HG03520 (cell line): Measurements from ENCODE around the gene C9orf43.

Experiments
- ATAC-seq: cut with Tn5 transposase; IDR thresholded peaks from one replicate; pipeline ENCODE4 v1.9.1; 2021; ENCODE audit warnings: mild to moderate bottlenecking, moderate library complexity; ENCODE audit not compliant: unreplicated experiment

C9orf43 gene

DNA sequence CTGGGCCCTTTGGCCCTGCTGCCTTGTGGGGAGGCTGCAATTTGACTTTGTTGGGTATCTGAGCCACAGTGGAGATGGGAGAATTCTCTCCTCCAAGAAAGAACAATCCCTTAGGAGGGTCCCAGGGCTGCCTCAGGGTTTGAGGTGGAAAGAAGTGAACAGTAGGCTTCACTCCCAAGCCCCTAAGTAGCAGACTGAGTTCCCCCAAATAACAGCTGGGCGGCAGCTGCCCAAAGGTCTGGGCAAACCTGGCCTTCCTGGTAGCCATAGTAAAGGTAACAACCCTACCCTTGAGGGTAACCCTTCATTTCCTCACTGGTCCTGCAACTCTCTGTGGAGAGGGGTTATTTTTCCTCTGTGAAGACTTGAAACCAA, 53.7 kb downstream of the C9orf43 start:
- no peak for ATAC-seq

DNA sequence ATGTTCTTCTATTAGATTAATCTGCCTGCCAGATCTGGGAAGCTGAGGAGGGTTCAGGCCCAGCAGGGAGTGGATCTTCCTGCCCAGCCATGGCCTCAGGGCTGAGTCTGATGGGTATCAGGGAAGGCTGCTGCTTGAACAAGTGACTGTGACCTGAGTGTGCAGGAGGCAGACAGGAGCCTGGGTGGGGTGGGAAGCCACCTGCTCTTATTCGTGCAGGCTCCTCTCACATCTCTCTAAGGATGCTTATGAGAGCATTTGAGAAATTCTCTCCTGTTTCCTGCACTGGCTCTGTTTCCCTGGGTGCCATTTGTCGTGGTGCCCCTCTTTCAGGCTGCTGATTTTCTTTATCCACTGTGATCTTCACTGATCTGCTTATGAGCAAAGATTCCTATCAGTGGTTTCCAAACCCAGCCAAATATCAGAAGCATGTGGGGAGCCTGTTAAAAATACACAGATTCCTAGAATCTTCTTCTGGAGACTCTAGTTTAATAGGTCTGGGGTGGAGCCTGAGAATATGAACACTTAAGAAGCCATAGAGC, 55.1 kb downstream of the C9orf43 start:
- no peak for ATAC-seq

DNA sequence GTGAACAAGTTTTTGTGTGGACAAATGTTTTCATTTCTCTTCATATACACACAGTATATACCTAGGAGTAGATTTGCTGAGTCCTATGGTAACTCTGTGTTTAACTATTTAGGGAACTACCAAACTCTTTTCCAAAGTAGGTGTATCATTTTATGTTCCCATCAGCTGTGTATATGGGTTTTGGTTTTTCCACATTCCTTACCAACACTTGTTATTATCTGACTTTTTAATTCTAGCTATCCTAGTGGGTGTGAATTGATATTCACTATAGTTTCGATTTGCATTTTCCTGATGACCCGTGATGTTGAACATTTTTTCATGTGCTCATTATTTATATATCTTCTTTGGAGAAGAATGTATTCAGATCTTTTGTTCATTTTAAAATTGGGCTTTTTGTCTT, 56.6 kb downstream of the C9orf43 start:
- ATAC-seq, result no peak

DNA sequence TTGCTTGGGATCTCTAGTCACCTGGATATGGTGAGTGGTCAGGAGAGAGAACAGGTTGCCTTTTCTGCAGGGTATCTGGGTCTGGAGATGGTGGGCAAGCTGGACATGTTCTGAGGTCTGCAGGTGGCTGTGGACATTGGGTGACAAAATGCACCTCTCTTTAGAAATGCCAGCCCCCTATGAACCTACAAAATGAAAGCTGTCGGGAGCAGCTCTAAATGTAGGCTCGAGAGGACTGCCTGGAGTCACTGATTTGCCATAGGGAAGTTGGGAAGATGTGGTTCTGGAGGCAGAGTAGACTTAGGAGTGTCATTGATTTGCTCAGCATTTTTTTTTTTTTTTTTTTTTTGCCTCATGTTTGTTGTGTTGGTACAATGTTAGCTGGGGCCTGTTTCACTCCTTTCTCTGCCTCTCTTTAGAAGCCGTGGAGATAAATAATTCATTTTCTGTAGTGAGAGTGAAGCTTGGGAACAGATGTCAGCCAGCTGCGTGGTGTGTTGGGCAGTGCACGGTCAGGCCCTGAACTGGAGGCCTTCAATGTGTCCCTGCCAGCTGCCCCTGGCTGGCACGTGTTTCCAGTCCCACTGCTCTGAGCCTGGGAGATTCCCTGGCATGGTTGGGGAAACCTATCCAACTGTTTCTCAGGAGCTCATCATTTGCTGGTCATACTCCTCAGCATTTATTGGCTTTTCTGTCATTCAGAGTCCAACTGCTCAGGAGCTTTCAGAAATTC, 58.3 kb downstream of the C9orf43 start:
- ATAC-seq, result no peak

DNA sequence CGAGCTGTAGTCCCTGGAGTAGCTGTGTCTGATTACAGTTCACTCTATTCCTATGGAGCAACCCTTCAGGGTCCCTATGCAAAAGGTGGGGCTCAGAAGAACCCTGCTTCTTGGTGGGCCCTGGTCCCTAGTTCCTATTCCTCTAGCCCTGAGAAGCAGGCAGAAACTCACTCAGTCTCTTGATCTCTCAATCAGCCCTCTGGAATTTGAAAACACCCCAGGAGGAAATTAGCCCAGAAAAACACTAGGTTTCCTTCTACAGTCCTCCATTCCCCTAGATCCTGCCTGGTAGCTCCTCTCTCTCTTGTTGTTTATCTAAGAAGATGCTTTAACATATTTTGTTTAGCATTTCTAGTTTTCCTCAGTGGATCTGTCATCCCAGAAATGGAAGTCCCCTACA, 60.6 kb downstream of the C9orf43 start:
- ATAC-seq, result no peak

DNA sequence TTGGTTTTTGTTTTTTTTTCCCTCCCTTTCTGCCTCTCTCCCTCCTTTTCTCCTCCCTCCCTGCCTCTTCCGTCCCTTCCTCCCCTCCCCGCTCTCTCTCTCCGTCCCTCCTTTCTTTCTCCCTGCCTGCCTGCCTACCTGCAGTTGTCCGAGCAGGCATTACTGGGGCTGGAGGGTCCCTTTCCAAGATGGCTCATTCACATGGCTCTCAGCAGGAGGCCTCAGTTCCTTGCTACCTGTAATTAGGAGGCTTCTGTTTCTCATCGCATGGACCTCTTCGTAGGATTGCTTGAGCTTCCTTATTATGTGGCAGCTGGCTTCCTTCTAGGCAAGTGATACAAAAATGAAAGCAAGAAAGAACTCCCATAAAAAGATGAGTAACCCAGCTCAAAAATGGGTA, 61.0 kb downstream of the C9orf43 start:
- no peak for ATAC-seq

DNA sequence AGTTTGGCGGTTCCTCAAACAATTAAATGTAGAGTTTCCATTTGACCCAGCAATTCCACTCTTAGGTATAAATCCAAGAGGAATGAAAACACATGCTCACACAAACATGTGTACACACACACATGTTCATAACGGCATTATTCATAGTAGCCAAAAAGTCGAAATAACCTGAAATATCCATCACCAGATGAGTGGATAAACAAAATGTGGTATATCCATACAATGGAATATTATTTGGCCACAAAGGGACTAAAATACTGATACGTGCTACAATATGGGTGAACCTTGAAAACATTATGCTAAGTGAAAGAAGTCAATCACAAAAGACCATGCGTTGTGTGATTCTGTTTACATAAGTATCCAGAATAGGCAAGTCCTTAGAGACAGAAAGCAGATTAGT, 61.7 kb downstream of the C9orf43 start:
- no peak for ATAC-seq

DNA sequence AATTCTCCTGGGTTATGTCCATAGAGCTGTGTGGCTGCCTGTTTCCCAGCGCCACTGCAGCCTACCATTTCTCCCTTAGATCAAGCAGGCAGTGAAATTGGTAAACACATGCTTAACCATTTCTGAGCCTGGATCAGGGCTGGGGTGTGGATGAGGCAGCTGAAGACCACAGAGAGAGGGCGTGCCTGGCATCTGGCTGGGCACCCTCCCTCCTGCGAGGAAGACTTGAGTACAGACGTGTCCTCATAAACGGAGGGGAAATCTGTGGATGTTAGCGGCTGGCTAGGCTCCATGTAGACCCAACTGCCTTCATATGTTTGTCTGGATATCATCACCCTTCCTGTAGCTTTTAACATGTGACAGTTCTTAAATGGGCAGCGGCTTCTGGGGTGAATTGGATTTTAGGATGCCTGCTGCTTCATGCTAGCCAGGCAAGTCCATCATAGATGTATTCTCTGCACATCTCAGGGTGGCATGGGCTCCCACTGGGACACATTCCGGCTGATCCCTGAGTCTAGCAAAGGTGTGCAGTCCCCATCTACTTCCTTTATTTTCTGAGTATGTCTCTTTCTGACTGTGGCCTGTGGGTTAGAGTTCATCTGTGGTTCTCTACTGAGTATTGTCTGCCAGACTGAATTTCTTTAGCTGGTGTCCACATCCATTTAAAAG, 63.9 kb downstream of the C9orf43 start:
- no peak for ATAC-seq

DNA sequence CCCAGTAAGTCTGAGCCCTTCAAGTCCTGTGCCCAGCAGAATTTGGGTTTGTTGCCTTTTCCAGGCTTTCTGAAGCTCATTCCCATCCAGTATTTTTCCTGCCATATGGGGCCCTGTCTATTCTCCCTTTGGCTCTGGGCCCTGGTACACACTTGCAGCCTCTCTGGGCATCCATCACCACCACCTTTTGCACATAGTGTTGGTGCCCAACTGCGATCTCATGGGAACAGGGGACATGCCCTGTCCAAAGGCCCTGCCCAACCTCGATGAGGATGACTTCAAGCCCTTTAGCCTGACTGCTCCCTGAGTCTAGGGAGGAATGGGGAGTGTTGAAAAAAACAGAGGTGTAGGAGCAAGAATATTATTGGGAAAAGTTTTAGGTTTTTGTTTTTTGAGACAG, 64.5 kb downstream of the C9orf43 start:
- no peak for ATAC-seq

DNA sequence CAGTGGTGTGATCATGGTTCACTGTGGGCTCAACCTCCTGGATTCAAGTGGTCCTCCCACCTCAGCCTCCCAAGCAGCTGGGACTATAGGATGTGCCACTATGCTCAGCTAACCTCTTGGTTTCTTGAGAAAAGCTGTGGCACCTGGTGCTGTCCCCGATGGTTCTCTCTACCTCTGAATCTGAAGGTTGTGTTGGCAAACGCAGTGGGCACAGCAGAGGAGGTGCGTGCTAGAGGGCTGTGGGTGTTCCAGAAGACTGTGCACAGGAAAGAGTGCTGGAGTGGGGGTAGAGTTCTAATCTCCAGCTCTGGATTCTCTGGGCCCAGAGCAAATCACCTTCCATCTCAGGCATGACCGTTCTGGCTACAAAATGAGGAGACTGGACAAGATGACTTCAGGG, 65.4 kb downstream of the C9orf43 start:
- no peak for ATAC-seq

DNA sequence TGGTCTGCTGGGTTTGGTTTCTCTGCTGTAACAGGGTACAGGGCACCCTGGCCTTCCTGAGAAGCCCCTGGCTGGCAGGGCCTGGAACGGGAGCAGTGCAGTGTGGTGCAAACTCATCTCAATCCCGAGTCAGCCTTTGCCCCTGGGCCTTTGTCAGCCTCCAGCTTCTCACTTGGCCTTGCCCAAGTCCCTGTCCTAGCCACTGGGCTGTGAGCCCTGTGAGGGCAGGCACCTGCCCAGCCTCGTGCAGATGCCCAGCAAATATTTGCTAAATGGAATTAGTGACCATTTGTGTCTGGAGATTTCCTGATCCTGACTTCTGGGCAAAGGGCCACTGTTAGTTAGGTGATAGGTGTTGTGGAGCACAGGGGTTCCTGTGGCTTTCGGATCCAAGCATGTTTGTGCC, 66.0 kb downstream of the C9orf43 start:
- ATAC-seq, result no peak

DNA sequence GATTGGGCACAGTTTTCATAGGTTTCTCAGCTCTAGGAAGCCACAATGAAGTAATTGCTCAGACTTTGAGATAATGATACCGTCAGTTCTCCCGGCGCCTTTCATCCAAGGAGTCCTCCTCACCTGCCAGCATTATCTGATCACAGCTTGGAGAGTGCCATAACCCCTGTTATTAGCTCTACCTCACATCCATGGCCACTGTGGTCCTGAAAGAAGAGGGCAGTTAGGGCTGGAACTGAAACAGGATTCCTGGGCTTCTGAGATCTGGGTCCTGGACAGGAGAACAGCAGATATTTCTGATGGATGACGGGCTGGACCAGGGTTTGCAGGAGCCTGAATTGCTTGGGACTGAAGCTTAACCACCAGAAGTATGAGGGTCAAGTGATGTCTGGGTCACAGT, 66.5 kb downstream of the C9orf43 start:
- ATAC-seq, result no peak

DNA sequence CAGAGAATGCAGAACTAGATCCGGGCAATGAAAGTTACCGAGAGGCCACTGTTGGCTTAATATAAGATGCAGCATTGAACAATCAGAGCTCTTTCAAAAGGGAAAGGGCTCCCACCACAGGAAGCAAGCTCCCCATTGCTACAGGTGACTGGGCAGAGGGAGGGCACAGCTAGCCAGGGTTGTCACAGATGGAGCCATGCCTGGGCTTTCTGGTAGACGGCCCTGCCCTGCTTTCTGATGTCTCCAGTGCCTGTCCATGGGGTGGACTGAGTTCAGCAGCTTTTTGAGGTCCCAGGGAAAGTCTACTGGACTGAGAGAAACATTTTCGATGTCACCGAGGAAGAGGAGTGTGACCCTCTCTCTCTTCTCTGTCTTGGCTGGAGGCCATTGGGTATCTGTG, 67.1 kb downstream of the C9orf43 start:
- no peak for ATAC-seq

DNA sequence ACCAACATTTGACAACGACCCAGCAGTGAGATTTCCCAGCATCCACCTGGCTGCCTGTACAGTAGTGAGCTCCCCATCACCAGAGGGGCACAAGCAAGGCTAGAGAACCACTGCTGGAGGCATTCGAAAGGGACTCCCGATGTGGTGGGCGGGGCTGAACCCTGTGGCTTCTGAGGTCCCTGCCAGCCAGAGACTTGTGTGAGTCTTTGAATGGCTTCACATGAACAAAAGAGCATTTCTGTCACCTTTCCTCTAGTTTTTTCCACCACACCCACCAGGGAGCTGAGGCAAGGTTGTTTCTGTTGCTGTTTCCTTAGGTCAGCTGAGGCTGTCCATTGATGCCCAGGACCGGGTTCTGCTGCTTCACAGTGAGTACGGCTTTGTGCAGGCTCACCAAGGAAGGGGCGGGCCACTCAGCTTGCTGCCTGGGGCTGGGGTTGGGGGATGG, 68.7 kb downstream of the C9orf43 start:
- no peak for ATAC-seq
